Panc1 (cell line): ENCODE data around the gene P2RY6.

Source experiments
- CTCF ChIP-seq: fragments of 450-650 bp; IDR thresholded peaks from 2 replicates; pipeline ENCODE4 v1.5.1; 2017; ENCODE audit warnings: mild to moderate bottlenecking
- POLR2AphosphoS5 ChIP-seq: IDR thresholded peaks from 2 replicates; pipeline ENCODE4 v1.6.1; 2012; ENCODE audit warnings: mild to moderate bottlenecking, low read depth, low read length, moderate library complexity
- REST ChIP-seq, 2 experiments: IDR thresholded peaks; 2 replicates each; pipeline ENCODE4 v1.6.1; 2011 to 2012; ENCODE audit warnings: low read depth in 2 of 2, control low read depth in 1 of 2, low read length in 1 of 2, mild to moderate bottlenecking in 1 of 2, moderate library complexity in 1 of 2; ENCODE audit not compliant: insufficient read depth in 1 of 2
- SIN3A ChIP-seq: IDR thresholded peaks from 2 replicates; pipeline ENCODE4 v1.6.1; 2012; ENCODE audit warnings: low read depth, mild to moderate bottlenecking, low read length, moderate library complexity, borderline replicate concordance; ENCODE audit not compliant: insufficient read depth
- TCF7L2 ChIP-seq: IDR thresholded peaks from 2 replicates; pipeline ENCODE4 v1.6.1; 2011; ENCODE audit warnings: mild to moderate bottlenecking, low read depth, low read length, inconsistent platforms

GRCh38 chr11:73270855-73271477 is 1.2 kb upstream of the P2RY6 start:
- TF ChIP-seq CTCF (no peak), TCF7L2 (no peak), POLR2AphosphoS5 (no peak), SIN3A (no peak), REST (IDR thresholded peaks at IDR 0.05; ENCODE audit: insufficient read depth in 1 of 2, low read depth in 2 of 2, low read length in 1 of 2) (no peak)
